SK-N-SH treated with all-trans-retinoic acid at 6 μM for 48 hours (cell line): ENCODE results near the gene SRGAP1.

Source experiments
- CSDC2 ChIP-seq: fragments of 250-450 bp; sonication (Bioruptor Pico); IDR thresholded peaks from 2 replicates; pipeline ENCODE4 v1.5.0; 2020; ENCODE audit warnings: mild to moderate bottlenecking, moderate library complexity
- TCF4 ChIP-seq: fragments of 250-450 bp; sonication (Bioruptor Pico); IDR thresholded peaks from 2 replicates; pipeline ENCODE4 v1.8.0; 2021; ENCODE audit warnings: mild to moderate bottlenecking, moderate library complexity, borderline replicate concordance
- TOX ChIP-seq: fragments of 250-450 bp; sonication (Bioruptor Pico); IDR thresholded peaks from 2 replicates; pipeline ENCODE4 v1.8.0; 2021; ENCODE audit warnings: mild to moderate bottlenecking, moderate library complexity, borderline replicate concordance
- TSHZ2 ChIP-seq: fragments of 250-450 bp; sonication (Bioruptor Pico); IDR thresholded peaks from 2 replicates; pipeline ENCODE4 v1.5.0; 2020; ENCODE audit warnings: mild to moderate bottlenecking, moderate library complexity

- TF ChIP-seq TSHZ2 (CRISPR knock-in tag) (no peak), TCF4 (no peak), CSDC2 (CRISPR knock-in tag) (no peak), TOX (CRISPR knock-in tag) (no peak)
These were observed 236.5 kb downstream of the SRGAP1 start for GRCh38 chr12:64081008-64081404.
